ENCODE data around the gene KASH5. TPM values are rescaled to one million over a fixed set of nuclear protein-coding genes. Genes with fewer than 3 reads are reported as not detected.

Gene KASH5
- total and polyA plus RNA-seq, 2 of the 8 experiments (the other 6 are each of a cell fraction or from before 2014, with no cell fraction given), result 0.05 to 0.19 TPM

GRCh38 chr19:49448432-49448786 is 60.4 kb downstream of the KASH5 start (continued):
- TF ChIP-seq CHD7 (IDR thresholded peaks at IDR 0.05; ENCODE audit: insufficient replicate concordance, low read length) (no peak), CBX5 (IDR thresholded peaks at IDR 0.05; ENCODE audit: low read depth, low read length) (no peak), BACH1 (IDR thresholded peaks at IDR 0.05; ENCODE audit: low read length) (no peak)
